Stimulated activated CD8-positive, alpha-beta memory T cell treated with anti-CD3 and anti-CD28 coated beads, Interleukin-12 subunit alpha, Interleukin-12 subunit beta, amount 100 ng/mL, for 24 hours (primary cell): Measurements from ENCODE around the gene SV2A.

Source experiments
- DNase-seq: peaks from one replicate; pipeline ENCODE4 v3.0.0-alpha.2; 2020; ENCODE audit errors: extremely low read depth

SV2A gene

GRCh38 chr1:149929856-149930255 lies 12.2 kb upstream of the SV2A start:
- DNase-seq, result no peak

GRCh38 chr1:149928401-149928724 lies 10.7 kb upstream of the SV2A start:
- no peak for DNase-seq

GRCh38 chr1:149927563-149928400 lies 10.1 kb upstream of the SV2A start, which contains the start of gene SF3B4:
TSS of gene SF3B4 (minus strand) at chr1:149927803. CDS start at chr1:149927759, 44 bp downstream.
- DNase-seq, result peak; percentile 89

- DNase-seq, result no peak
Measured at GRCh38 chr1:149927056-149927562, 9.5 kb upstream of the SV2A start.

- no peak for DNase-seq
Measured at GRCh38 chr1:149926296-149926695, 8.7 kb upstream of the SV2A start.

GRCh38 chr1:149925751-149926150 lies 8.1 kb upstream of the SV2A start:
- no peak for DNase-seq

GRCh38 chr1:149925345-149925744 lies 7.7 kb upstream of the SV2A start:
- DNase-seq, result no peak

GRCh38 chr1:149923626-149924025 lies 6.0 kb upstream of the SV2A start:
- no peak for DNase-seq

GRCh38 chr1:149916898-149917252 lies 769 bp downstream of the SV2A start:
- DNase-seq, result no peak

GRCh38 chr1:149916193-149916897 lies 1.3 kb downstream of the SV2A start:
- no peak for DNase-seq

GRCh38 chr1:149915429-149916192 lies 2.0 kb downstream of the SV2A start:
- no peak for DNase-seq

GRCh38 chr1:149914545-149914944 lies 3.1 kb downstream of the SV2A start:
- DNase-seq, result no peak

GRCh38 chr1:149906570-149907075 lies 11.0 kb downstream of the SV2A start:
- DNase-seq, result no peak

- no peak for DNase-seq
Measured at GRCh38 chr1:149903836-149904491, 13.7 kb downstream of the SV2A start.

GRCh38 chr1:149899460-149900284 lies 18.0 kb downstream of the SV2A start, which contains the start of gene BOLA1:
TSS of gene BOLA1 (plus strand) at chr1:149899568. CDS start at chr1:149900060, 492 bp downstream.
- peak; percentile 55 for DNase-seq

GRCh38 chr1:149896575-149896974 lies 21.1 kb downstream of the SV2A start:
- DNase-seq, result no peak

GRCh38 chr1:149888999-149889289 lies 28.7 kb downstream of the SV2A start:
- no peak for DNase-seq

- peak; percentile 32 for DNase-seq
Measured at GRCh38 chr1:149888247-149888998, 29.2 kb downstream of the SV2A start.

GRCh38 chr1:149887456-149888246 lies 30.0 kb downstream of the SV2A start:
- DNase-seq, result peak; percentile 52
